ENCODE data around the gene TEX2.

TEX2 gene

DNA sequence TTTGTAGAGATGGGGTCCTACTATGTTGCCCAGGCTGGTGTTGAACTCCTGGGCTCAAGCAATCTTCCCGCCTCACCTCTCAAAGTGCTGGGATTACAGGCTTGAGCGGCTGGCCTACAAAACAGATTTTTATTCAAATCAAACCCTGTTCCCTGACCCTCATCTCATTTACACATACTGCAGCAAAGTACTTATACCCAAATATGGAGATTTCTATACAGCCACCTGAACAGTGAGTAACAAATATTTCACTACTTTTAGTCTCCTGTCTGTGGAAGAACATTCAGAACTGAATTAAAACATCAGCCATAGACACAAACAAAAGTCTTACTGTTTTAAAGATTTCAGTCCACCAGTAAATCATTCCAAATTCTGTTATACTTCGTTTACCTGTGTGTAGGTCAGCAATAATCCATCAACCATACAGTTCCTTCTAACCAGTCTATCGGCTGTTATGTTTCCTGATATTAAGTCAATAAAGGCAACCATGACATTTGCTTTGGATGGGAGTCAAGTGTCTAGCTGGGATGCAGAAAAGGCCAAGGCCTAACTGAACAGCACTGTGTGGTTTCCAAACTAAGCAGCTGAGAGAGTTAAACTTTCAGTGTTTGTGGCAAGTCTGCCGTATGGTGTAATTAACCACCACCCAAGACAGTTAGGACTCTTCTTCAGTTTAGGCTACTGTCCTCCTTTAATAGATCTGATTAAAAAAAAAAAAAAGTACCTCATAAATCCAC lies 155.4 kb downstream of the TEX2 start:
- no peak for DNase-seq

DNA sequence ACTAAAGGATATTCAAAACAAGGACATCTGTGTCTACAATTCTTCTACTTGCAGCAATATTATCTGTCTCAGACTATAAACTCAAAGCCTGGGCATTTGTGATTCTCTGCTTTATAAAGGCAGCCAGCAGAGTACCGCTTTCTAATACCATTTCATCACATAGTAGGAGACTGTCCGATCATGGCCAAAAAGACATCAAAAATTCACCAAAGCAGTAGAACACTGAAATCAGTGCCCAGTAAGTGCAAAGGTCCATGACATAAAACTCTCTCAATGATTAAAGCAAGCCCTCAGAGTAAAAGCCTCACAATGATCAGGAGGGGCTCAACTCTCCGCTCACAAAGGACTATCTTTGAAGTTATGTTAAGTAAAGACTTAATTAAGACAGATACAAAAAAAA lies 156.1 kb downstream of the TEX2 start:
- DNase-seq: no peak

DNA sequence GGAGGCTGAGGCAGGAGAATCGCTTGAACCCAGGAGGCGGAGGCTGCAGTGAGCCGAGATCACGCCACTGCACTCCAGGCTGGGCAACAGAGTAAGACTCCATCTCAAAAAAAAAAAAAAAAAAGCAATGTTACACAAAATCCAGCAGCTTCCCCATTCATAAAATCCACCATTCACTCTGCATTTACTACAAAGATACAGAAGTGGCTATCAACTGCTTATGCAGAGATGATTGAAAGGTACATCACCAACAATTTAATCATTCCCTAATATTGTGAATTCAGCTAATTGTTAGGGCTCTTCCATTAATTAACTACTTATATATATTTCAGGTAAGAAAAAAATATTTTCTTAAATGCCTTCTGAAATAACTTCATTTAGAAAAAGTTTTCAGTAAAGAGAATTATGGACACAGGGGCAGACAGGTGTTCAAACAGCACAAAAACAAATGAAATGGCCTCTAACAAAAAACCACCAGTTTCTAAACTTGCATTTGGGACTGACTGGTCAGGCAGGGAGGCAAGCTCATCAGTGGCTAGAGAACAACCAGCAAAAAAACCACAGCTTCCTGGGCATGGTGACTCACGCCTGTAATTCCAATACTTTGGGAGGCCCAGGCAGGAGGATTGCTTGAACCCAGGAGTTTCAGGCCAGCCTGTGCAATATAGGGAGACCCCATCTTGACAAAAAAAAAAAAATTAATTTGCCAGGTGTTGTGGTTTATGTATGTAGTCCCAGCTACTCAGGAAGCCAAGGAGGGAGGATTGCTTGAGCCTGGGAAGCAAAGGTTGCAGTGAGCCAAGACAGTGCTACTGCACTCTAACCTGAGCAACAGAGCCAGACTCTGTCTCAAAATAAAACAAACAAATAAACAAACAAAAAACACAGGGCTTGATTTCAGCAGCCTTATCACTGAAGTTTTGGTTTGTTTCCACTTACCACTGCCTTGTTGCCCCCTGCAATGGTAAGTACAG lies 159.4 kb downstream of the TEX2 start:
- no peak for DNase-seq

GRCh38 chr17:64102627-64103390 lies 160.3 kb downstream of the TEX2 start:
- DNase-seq: no peak

- no peak for DNase-seq
These were observed 163.5 kb downstream of the TEX2 start for GRCh38 chr17:64099543-64099942.
